Measurements from ENCODE around the gene SPATA6.
A peak's percentile ranks its signal among the peaks of the same experiment; 100 is the strongest.
"Not testable (repeated sequence)": the region's sequence is repeated elsewhere in the genome, so short reads cannot be mapped to it uniquely, and the experiment has no call there.

The SPATA6 gene

DNA sequence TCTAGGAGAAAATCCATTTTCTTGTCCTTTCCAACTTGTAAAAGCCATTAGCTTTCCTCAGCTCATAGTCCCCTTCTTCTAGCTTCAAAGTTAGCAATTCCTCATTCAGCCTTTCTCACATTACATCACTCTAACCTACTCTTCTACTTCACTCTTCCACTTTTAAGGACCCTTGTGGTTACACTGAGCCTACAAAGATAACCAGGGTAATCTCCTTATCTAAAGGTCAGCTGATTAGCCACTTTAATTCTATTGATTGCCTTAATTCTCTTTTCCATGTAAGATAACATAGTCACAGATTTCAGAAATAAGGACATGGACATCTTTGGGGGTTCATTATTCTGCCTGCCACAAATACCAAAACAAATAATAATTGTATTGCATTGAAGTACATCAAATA, 8.5 kb upstream of the SPATA6 start:
- in situ Hi-C loops (cut with HindIII; ENCODE audit: low pct_unique_long_range_greater_than_20kb, low sequenced_read_pairs) = no loop called here
- TF ChIP-seq JUND (IDR thresholded peaks at IDR 0.05; ENCODE audit: low read depth) = no peak

DNA sequence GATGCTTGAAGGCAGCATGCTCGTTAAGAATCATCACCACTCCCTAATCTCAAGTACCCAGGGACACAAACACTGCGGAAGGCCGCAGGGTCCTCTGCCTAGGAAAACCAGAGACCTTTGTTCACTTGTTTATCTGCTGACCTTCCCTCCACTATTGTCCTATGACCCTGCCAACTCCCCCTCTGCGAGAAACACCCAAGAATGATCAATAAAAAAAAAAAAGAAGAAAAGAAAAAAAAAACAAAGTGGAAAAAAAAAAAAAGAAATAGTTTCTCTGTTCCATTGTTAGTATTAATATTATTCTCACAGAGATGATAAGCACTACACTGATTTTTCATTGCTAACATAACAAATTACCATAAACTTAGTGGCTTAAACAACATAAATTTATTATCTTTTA, 8.0 kb upstream of the SPATA6 start:
- DNase-seq (ENCODE audit: low read depth in 1 of 2, low spot score in 1 of 2); in situ Hi-C loops (cut with HindIII; ENCODE audit: low pct_unique_long_range_greater_than_20kb, low sequenced_read_pairs): not testable (repeated sequence)

More for the DNA sequence above, 8.5 kb upstream of the SPATA6 start:
- DNase-seq (ENCODE audit: low read depth in 1 of 2, low spot score in 1 of 2) = no peak

DNA sequence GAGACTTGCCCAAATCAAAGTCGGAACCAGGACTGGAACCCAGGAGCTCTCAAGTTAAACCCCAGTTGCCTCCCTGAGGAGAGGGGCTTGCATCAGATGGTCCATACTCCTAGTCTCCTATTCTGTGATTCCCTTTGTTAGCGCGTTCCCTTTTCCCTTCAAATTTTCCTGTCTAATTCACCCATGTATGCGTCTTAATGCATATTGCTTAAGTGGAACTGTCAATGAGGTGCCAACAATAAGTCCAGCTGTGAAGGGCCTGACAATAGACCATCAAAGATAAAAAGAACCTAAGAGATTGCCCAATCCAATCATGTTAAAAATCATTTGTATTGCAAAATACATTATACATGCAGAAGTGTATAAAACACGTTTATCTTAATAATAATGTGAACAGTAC, 634 bp upstream of the SPATA6 start:
- no peak for TF ChIP-seq JUND (IDR thresholded peaks at IDR 0.05; ENCODE audit: low read depth)
- DNase-seq (ENCODE audit: low read depth in 1 of 2, low spot score in 1 of 2) = no peak
- in situ Hi-C loops (cut with HindIII; ENCODE audit: low pct_unique_long_range_greater_than_20kb, low sequenced_read_pairs) = no loop called here

DNA sequence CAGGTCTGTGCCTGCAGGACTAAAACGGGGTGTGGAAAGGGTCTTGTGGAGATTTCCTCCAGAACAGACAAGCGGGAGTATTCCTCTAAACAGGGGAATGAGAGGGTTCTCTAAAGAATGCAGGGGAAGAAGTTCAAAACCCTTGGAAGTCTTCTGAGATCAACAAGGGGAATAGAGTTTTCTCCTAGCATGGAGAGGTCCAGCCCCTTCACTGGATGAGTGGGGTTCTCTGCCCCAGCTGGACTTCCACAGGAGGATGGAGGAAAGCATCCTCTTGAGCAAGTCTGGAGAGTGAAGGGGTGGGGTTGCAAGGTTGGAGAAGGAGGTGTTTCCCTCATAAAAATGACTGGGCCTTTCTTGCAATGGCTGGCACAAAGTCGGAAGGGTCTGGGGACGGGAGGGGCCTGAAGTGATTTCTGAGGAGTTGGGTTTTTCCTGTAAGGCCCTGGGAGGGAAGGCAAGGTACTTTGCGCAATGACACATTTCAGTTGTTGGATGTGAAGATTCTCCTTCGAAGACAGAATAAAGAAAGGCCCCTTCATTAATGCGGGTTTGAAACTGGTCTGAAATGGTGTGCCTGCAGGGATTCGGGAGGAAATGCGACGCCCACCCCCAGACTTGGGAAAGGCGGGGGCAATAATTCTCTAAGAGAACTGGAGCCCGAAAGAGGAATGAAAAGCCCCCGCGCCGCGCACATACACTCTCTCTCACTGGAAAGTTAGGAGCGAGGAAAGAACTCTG, 884 bp downstream of the SPATA6 start:
- in situ Hi-C loops (cut with HindIII; ENCODE audit: low pct_unique_long_range_greater_than_20kb, low sequenced_read_pairs) = no loop called here
- no peak for DNase-seq (ENCODE audit: low read depth in 1 of 2, low spot score in 1 of 2)

DNA sequence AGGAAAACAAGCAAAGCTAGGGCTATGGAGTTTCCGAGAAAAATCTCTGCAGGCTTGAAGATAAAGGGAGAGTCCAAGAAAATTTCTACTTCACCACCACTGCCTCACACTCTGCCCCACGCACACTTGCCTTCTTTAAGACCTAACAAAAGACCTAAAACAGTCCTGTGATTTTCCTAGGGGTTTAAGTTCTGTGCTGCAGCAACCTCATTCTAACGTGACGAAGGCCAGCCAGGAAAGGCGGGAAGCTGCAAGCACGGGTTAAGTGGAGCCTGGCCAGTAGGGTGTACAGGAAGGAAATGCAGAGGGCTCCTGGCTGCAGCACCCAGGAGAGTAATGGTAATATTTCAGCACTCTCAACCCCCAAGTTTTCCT, 1.5 kb downstream of the SPATA6 start:
- in situ Hi-C loops (cut with HindIII; ENCODE audit: low pct_unique_long_range_greater_than_20kb, low sequenced_read_pairs) = no loop called here
- no peak for TF ChIP-seq JUND (IDR thresholded peaks at IDR 0.05; ENCODE audit: low read depth)
- peak in 1 of 2 experiments; percentile 18 for DNase-seq (ENCODE audit: low read depth in 1 of 2, low spot score in 1 of 2)

More for the DNA sequence above, 884 bp downstream of the SPATA6 start:
- TF ChIP-seq JUND (IDR thresholded peaks at IDR 0.05; ENCODE audit: low read depth) = no peak

DNA sequence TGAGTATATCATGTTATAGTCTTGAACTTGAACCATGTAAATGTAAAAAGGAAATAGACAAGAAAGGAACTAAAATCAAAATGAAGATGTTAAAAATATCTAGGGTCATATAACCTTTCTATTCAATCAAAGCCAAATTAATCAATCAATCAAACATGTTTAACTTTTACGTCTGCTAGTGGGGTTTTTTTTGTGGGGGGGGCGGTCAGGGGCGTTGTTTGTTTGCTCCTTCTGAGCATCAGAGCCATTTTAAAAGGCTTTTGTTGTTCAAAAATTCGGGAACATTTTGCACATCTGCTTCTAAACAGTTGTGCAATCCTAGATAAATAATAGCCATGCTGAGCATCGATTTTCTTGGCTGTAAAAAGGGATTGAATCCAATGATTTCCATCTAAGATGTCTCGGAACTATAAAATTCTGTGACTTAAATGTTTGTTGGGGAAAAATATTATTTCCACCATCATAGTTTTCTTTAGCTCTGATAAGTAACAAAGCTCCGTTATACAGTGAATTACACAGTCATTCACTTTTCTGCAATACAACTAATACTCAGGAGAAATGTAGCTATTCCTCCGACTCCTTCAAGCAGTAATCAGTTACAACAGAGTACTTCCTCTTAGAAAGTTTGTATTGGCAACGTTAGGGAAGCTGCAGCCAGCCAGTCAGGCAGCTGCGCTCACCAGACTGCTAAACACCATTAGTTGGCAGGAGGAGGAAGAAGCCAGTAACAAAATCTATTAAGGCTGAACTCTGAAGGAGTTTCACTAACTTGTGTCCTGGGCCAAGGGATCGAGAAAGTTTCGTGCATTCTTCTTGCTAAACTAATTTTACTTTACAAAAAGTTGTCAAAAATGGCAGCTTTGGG, 2.2 kb downstream of the SPATA6 start:
- peak; percentile 42 to 61 for DNase-seq (ENCODE audit: low read depth in 1 of 2, low spot score in 1 of 2)

DNA sequence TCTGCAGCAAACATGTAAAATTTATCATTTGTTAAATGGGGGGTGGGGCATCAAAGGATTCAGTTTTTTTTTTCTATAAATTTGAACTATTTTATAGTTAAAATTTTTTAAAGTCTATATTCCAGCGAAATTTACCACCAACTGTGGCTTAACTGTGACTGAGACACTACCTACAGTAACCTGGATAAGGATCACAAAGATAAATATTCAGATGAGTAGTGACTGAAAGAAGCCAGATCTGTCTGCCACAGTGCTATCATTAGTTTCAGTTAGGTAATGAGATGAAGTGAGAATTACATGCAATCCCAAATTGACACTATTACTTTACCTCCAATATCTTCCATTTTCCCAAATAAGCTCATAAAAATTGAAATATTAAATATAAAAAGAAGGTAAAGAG, 5.4 kb downstream of the SPATA6 start:
- no peak for TF ChIP-seq JUND (IDR thresholded peaks at IDR 0.05; ENCODE audit: low read depth)
- in situ Hi-C loops (cut with HindIII; ENCODE audit: low pct_unique_long_range_greater_than_20kb, low sequenced_read_pairs) = no loop called here

More for the DNA sequence above, 2.2 kb downstream of the SPATA6 start:
- in situ Hi-C loops (cut with HindIII; ENCODE audit: low pct_unique_long_range_greater_than_20kb, low sequenced_read_pairs) = no loop called here
- TF ChIP-seq JUND (IDR thresholded peaks at IDR 0.05; ENCODE audit: low read depth) = no peak

DNA sequence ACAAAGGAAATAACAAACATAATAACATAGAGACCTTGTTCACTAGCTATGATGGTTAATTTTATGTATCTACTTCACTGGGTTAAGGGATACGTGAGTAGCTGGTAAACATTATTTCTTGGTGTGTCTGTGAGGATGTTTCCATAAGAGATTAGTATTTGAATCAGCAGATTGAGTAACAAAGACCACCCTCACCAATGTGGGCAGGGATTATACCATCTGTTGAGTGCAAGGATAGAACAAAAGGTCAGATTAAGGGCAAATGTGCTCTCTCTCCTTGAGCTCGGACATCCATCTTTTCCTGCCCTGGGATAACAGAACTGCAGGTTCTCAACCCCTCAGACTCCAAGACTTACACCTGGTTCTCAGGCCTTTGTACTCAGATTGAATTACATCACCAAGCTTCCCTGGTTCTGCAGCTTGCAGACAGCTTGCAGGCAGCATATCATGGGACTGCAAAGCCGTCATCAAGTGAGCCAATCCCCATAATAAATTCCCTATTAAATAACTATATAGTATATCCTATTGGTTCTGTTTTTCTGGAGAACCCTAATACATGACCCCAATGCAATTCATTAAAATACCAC, 9.2 kb downstream of the SPATA6 start:
- TF ChIP-seq JUND (IDR thresholded peaks at IDR 0.05; ENCODE audit: low read depth) = no peak
- DNase-seq (ENCODE audit: low read depth in 1 of 2, low spot score in 1 of 2) = no peak
- in situ Hi-C loops (cut with HindIII; ENCODE audit: low pct_unique_long_range_greater_than_20kb, low sequenced_read_pairs) = no loop called here

More for the DNA sequence above, 5.4 kb downstream of the SPATA6 start:
- no peak for DNase-seq (ENCODE audit: low read depth in 1 of 2, low spot score in 1 of 2)

DNA sequence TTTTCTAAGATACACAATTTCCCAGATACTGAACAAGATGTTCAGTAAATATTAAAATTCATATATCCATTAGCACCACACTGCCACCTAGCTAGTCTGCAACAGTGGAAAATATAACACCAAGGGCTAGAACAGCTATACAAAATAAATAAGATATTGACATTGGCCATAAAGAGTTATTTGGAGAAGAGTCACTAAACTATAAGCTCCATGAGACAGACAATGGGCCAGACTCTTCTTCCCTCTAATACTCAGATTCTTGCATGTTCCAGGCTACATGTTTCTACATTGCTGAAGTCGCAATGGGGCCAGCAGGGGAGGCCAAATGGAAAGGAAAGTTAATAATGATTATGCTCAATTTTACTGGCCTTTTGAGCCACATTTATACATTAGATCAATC, 21.5 kb downstream of the SPATA6 start:
- in situ Hi-C loops (cut with HindIII; ENCODE audit: low pct_unique_long_range_greater_than_20kb, low sequenced_read_pairs) = no loop called here
- no peak for TF ChIP-seq JUND (IDR thresholded peaks at IDR 0.05; ENCODE audit: low read depth)
- no peak for DNase-seq (ENCODE audit: low read depth in 1 of 2, low spot score in 1 of 2)

DNA sequence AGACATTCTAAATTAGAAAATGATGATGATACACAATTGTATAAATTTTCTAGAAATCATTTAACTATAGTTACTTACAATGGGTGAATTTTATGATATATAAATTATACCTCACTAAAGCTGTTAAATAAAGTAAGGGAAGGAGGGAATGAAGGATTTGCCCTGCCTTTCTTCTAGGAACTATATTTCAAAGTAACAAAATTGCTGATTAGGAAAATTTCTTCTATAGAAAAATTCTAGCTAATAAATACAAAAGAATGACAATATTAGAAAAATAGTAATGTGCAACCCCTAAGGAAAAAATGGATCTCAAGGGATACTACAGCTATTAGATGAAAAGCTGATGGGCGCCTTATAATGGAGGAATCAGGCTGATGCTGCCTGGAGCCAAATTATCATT, 23.1 kb downstream of the SPATA6 start:
- in situ Hi-C loops (cut with HindIII; ENCODE audit: low pct_unique_long_range_greater_than_20kb, low sequenced_read_pairs) = no loop called here
- no peak for TF ChIP-seq JUND (IDR thresholded peaks at IDR 0.05; ENCODE audit: low read depth)
- no peak for DNase-seq (ENCODE audit: low read depth in 1 of 2, low spot score in 1 of 2)

DNA sequence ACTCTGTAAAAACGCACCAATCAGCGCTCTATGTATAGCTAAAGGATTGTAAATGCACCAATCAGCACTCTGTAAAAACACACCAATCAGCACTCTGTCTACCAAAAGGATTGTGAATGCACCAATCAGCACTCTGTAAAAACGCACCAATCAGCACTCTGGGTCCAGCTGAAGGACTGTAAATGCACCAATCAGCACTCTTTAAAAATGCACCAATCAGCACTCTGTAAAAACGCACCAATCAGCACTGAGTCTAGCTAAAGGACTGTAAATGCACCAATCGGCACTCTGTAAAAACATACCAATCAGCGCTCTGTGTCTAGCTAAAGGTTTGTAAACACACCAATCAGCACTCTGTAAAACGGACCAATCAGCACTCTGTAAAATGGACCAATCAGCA, 27.8 kb downstream of the SPATA6 start:
- in situ Hi-C loops (cut with HindIII; ENCODE audit: low pct_unique_long_range_greater_than_20kb, low sequenced_read_pairs); DNase-seq (ENCODE audit: low read depth in 1 of 2, low spot score in 1 of 2): not testable (repeated sequence)

DNA sequence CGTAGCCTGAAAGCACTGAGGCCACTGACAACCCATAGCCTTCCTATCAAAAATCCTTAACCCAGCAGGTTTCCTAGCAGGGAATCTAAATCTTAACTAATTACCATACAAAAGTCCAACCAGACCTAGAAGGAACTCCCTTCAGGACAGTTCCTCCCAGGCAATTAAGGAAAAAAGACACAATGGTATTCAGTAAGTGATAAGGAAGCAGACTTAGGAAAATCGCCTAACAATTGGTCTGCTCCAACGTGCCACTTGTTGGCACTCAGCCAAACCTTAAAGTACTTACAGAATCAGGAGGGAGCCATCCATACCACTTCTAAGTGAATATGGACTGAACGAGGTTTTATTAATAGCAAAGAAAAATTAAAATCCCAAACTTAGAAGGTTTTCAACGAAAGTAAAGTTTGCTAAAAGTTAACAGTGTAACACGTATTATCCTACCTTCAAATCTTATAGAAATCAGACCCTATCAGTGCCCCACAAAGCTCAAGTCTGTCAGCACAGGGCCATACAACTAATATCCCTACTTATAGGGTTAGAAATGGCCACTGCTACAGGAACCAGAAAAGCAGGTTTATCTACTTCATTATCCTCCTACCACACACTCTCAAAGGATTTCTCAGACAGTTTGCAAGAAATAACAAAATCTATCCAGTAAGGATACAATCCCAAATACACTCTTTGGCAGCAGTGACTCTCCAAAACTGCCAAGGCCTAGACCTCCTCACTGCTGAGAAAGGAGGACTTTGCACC, 29.0 kb downstream of the SPATA6 start:
- peak in 1 of 2 experiments; percentile 38 for DNase-seq (ENCODE audit: low read depth in 1 of 2, low spot score in 1 of 2)
- no peak for TF ChIP-seq JUND (IDR thresholded peaks at IDR 0.05; ENCODE audit: low read depth)
- in situ Hi-C loops (cut with HindIII; ENCODE audit: low pct_unique_long_range_greater_than_20kb, low sequenced_read_pairs) = no loop called here

DNA sequence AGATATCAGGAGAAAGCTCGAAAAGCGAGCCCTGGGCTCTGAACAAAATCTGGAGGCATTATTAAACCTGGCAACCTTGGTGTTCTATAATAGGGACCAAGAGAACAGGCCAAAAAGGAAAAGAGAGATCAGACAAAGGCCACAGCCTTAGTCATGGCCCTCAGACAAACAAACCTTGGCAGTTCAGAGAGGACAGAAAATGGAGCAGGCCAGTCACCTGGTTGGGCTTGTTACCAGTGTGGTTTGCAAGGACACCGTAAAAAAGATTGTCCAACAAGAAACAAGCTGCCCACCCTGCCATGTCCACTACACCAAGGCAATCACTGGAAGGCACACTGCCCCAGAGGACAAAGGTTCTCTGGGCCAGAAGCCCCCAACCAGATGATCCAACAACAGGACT, 31.2 kb downstream of the SPATA6 start:
- DNase-seq (ENCODE audit: low read depth in 1 of 2, low spot score in 1 of 2); in situ Hi-C loops (cut with HindIII; ENCODE audit: low pct_unique_long_range_greater_than_20kb, low sequenced_read_pairs): not testable (repeated sequence)

Data from T47D (cell line).